HepG2 (cell line): ENCODE data around the gene RGS19. TPM values are rescaled to one million over a fixed set of nuclear protein-coding genes. Genes with fewer than 3 reads are reported as not detected.

ENCODE experiments used
- CBFB ChIP-seq: sonication (generic); formaldehyde crosslinking; IDR thresholded peaks from 2 replicates; pipeline ENCODE4 v1.4.0; 2020; ENCODE audit warnings: missing genetic modification reagents
- CBX1 ChIP-seq: IDR thresholded peaks from one replicate; pipeline ENCODE4 v1.6.1; 2016; ENCODE audit warnings: antibody characterized with exemption, low read depth
- CEBPB ChIP-seq: IDR thresholded peaks from 2 replicates; pipeline ENCODE4 v1.6.1; 2011; ENCODE audit warnings: low read depth, low read length, improper control_type of control experiment, borderline replicate concordance
- DNMT1 ChIP-seq: sonication (generic); formaldehyde crosslinking; IDR thresholded peaks from 2 replicates; pipeline ENCODE4 v1.5.1; 2020; ENCODE audit warnings: mild to moderate bottlenecking, missing genetic modification reagents
- HOXA3 ChIP-seq: sonication (generic); formaldehyde crosslinking; IDR thresholded peaks from 2 replicates; pipeline ENCODE4 v1.5.0; 2020; ENCODE audit warnings: missing genetic modification reagents
- MED8 ChIP-seq: sonication (generic); formaldehyde crosslinking; IDR thresholded peaks from 2 replicates; pipeline ENCODE4 v1.8.1; 2023; ENCODE audit warnings: mild to moderate bottlenecking, missing genetic modification reagents; ENCODE audit not compliant: insufficient replicate concordance
- NR2F2 ChIP-seq: IDR thresholded peaks from 2 replicates; pipeline ENCODE4 v1.6.1; 2012; ENCODE audit warnings: low read depth, inconsistent platforms, borderline replicate concordance
- NR3C1 ChIP-seq: sonication (generic); formaldehyde crosslinking; IDR thresholded peaks from 2 replicates; pipeline ENCODE4 v1.4.0; 2020; ENCODE audit warnings: missing genetic modification reagents
- PHF20 ChIP-seq: sonication (generic); formaldehyde crosslinking; IDR thresholded peaks from 2 replicates; pipeline ENCODE4 v1.5.0; 2020; ENCODE audit warnings: mild to moderate bottlenecking, missing genetic modification reagents
- PHF8 ChIP-seq: sonication (generic); formaldehyde crosslinking; IDR thresholded peaks from 2 replicates; pipeline ENCODE4 v1.5.0; 2020; ENCODE audit warnings: missing genetic modification reagents
- PRPF4 ChIP-seq: fragments of 200-400 bp; formaldehyde crosslinking; IDR thresholded peaks from 2 replicates; pipeline ENCODE4 v1.6.1; 2016; ENCODE audit warnings: low read length, low read depth; ENCODE audit not compliant: poor library complexity, severe bottlenecking
- REXO4 ChIP-seq: sonication (generic); formaldehyde crosslinking; IDR thresholded peaks from 2 replicates; pipeline ENCODE4 v1.8.0; 2022; ENCODE audit warnings: missing genetic modification reagents, mild to moderate bottlenecking, borderline replicate concordance
- SNAI1 ChIP-seq: sonication (generic); formaldehyde crosslinking; IDR thresholded peaks from 2 replicates; pipeline ENCODE4 v1.5.0; 2020; ENCODE audit warnings: mild to moderate bottlenecking, missing genetic modification reagents, borderline replicate concordance
- TBL1XR1 ChIP-seq: fragments of 150-350 bp; IDR thresholded peaks from 2 replicates; pipeline ENCODE4 v1.6.1; 2014; ENCODE audit warnings: borderline replicate concordance, low read length; ENCODE audit not compliant: partially characterized antibody
- TOE1 ChIP-seq: sonication (generic); formaldehyde crosslinking; IDR thresholded peaks from 2 replicates; pipeline ENCODE4 v1.4.0; 2020; ENCODE audit warnings: mild to moderate bottlenecking, missing genetic modification reagents
- ZKSCAN1 ChIP-seq: fragments of 150-350 bp; IDR thresholded peaks from 2 replicates; pipeline ENCODE4 v1.6.1; 2014; ENCODE audit warnings: low read length
- ZNF282 ChIP-seq: fragments of 450-650 bp; IDR thresholded peaks from 2 replicates; pipeline ENCODE4 v1.6.1; 2018; ENCODE audit not compliant: partially characterized antibody
- ZNF451 ChIP-seq: sonication (generic); formaldehyde crosslinking; IDR thresholded peaks from 2 replicates; pipeline ENCODE4 v1.5.0; 2020; ENCODE audit warnings: mild to moderate bottlenecking, missing genetic modification reagents
- ZNF547 ChIP-seq: sonication (generic); formaldehyde crosslinking; IDR thresholded peaks from 2 replicates; pipeline ENCODE4 v1.5.1; 2020; ENCODE audit warnings: mild to moderate bottlenecking, missing genetic modification reagents
- ZNF558 ChIP-seq: sonication (generic); formaldehyde crosslinking; IDR thresholded peaks from 2 replicates; pipeline ENCODE4 v1.9.0; 2022; ENCODE audit warnings: mild to moderate bottlenecking, missing genetic modification reagents, borderline replicate concordance
- ZNF703 ChIP-seq: sonication (generic); formaldehyde crosslinking; IDR thresholded peaks from 2 replicates; pipeline ENCODE4 v1.5.1; 2020; ENCODE audit warnings: missing genetic modification reagents, mild to moderate bottlenecking, moderate library complexity, borderline replicate concordance
- polyA plus RNA-seq, 8 experiments: library from polyadenylated mRNA; depleted of rRNA in 3 of 8; stranded (reverse) in 7 of 8; unstranded in 1 of 8; fragments of >200 nt; fragmentation: Illumina TruSeq in 4 of 8; extraction: Trizol in 4 of 8; gene quantifications; 2 replicates each; pipeline versions ENCODE4 v1.2.1 to v1.2.3, GENCODE V29; 2011 to 2016; ENCODE audit warnings: low read depth in 4 of 8, missing spikeins in 1 of 8, mixed read lengths in 1 of 8; ENCODE audit not compliant: insufficient read depth in 1 of 8
- total RNA-seq, 5 experiments: library from RNA; depleted of rRNA; stranded (reverse); fragments of >200 nt; fragmentation: Illumina TruSeq; extraction: Trizol; gene quantifications; 2 replicates each; pipeline ENCODE4 v1.2.3, GENCODE V29; 2016; ENCODE audit warnings: low read depth in 1 of 5
- TF ChIP-seq, protein P1 (sequence below): sonication (generic); formaldehyde crosslinking; IDR thresholded peaks from 2 replicates; pipeline ENCODE4 v1.5.1; 2020; ENCODE audit warnings: missing genetic modification reagents, mild to moderate bottlenecking, borderline replicate concordance
- TF ChIP-seq, protein P2 (sequence below): sonication (generic); formaldehyde crosslinking; IDR thresholded peaks from 2 replicates; pipeline ENCODE4 v1.5.0; 2020; ENCODE audit warnings: missing genetic modification reagents, mild to moderate bottlenecking, borderline replicate concordance

Gene RGS19
- total and polyA plus RNA-seq, 2 of the 13 experiments (the other 11 are each of a cell fraction or from before 2014, with no cell fraction given) = 10.7 to 11.9 TPM

DNA sequence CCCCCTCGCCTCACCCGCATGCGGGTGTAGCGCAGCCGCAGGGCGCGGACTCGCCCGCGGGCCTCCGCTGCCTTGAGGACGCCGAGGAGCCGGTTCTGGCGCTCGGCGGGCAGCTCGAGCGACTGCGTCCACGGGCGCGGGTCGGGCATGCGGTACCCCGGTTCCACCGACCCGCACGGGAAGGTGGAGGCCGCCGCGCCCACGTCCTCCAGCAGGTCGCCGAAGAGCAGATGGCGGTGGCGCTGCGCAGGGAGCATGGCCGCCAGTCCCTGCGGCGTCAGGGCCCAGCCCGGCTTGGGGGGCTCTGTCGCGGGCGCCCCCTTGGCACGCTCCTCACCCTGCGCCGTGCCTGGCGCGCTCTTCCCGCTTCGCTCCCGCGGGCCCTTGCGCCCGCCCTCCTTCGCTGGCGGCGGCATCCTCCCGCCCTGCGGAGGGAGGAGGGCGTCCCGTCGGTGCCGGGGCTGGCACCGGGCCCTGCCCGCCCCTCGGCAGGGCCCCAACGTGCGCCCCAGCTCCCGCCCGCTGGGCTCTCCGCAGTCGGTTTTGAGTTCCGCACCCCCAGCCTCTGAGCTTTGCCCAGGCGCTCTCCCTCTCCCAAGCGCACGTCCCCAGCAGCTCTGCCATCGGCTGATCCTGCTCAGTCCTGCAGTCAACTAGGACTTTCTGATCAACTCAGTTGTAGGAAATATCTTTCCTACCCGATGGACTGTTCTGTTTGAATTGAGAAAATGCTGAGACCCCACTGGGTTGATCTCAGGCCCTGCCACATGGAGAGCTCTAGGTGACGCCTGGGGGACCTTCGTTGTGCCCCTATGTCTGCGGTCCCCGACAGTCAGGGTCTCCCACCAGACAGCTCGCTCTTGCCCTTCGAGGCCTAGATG lies 4.7 kb upstream of the RGS19 start, which contains the start of gene LKAAEAR1 (continued):
- TF ChIP-seq HOXA3 = no peak; the same call in 1 of the 2 replicates
- no peak for TF ChIP-seq NR2F2
- no peak; the same call in 1 of the 2 replicates for TF ChIP-seq ZNF558 (CRISPR knock-in tag)
- no peak for TF ChIP-seq CBX1
- TF ChIP-seq MED8 (CRISPR knock-in tag) = no peak
- TF ChIP-seq DNMT1 (CRISPR knock-in tag) = peak; percentile 88; the same call in 1 of the 2 replicates
- no peak for TF ChIP-seq ZNF703 (CRISPR knock-in tag)
- no peak for TF ChIP-seq PHF8
- TF ChIP-seq TOE1 = no peak
- no peak for TF ChIP-seq PRPF4
- TF ChIP-seq ZNF282 = no peak
- TF ChIP-seq ZNF547 = peak; percentile 11
- TF ChIP-seq, protein P1, sequence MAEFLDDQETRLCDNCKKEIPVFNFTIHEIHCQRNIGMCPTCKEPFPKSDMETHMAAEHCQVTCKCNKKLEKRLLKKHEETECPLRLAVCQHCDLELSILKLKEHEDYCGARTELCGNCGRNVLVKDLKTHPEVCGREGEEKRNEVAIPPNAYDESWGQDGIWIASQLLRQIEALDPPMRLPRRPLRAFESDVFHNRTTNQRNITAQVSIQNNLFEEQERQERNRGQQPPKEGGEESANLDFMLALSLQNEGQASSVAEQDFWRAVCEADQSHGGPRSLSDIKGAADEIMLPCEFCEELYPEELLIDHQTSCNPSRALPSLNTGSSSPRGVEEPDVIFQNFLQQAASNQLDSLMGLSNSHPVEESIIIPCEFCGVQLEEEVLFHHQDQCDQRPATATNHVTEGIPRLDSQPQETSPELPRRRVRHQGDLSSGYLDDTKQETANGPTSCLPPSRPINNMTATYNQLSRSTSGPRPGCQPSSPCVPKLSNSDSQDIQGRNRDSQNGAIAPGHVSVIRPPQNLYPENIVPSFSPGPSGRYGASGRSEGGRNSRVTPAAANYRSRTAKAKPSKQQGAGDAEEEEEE (CRISPR knock-in tag) = no peak
- TF ChIP-seq SNAI1 (CRISPR knock-in tag) = no peak
- TF ChIP-seq NR3C1 (CRISPR knock-in tag) = no peak
- TF ChIP-seq, protein P2, sequence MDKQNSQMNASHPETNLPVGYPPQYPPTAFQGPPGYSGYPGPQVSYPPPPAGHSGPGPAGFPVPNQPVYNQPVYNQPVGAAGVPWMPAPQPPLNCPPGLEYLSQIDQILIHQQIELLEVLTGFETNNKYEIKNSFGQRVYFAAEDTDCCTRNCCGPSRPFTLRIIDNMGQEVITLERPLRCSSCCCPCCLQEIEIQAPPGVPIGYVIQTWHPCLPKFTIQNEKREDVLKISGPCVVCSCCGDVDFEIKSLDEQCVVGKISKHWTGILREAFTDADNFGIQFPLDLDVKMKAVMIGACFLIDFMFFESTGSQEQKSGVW (CRISPR knock-in tag) = no peak
- no peak for TF ChIP-seq REXO4 (CRISPR knock-in tag)
- peak; percentile 80; the same call in 1 of the 2 replicates for TF ChIP-seq ZNF451 (CRISPR knock-in tag)
- no peak for TF ChIP-seq PHF20
- TF ChIP-seq CBFB (CRISPR knock-in tag) = no peak
- TF ChIP-seq ZKSCAN1 = no peak
- TF ChIP-seq CEBPB = no peak
- no peak for TF ChIP-seq TBL1XR1
